HG02970 (cell line): ENCODE measurements around the gene POLR3C.
A peak's percentile ranks its signal among the peaks of the same experiment; 100 is the strongest.
"Not testable (repeated sequence)": the region's sequence is repeated elsewhere in the genome, so short reads cannot be mapped to it uniquely, and the experiment has no call there.

Experiments used
- ATAC-seq: cut with Tn5 transposase; IDR thresholded peaks from one replicate; pipeline ENCODE4 v1.9.1; 2021; ENCODE audit warnings: mild to moderate bottlenecking, moderate library complexity, moderate number of reproducible peaks; ENCODE audit not compliant: unreplicated experiment, low FRiP score

The POLR3C gene

GRCh38 chr1:145818095-145818494 lies 5.9 kb upstream of the POLR3C start:
- not testable (repeated sequence) for ATAC-seq

- ATAC-seq, result not testable (repeated sequence)
Observed at GRCh38 chr1:145822779-145823331, 1.1 kb upstream of the POLR3C start.

DNA sequence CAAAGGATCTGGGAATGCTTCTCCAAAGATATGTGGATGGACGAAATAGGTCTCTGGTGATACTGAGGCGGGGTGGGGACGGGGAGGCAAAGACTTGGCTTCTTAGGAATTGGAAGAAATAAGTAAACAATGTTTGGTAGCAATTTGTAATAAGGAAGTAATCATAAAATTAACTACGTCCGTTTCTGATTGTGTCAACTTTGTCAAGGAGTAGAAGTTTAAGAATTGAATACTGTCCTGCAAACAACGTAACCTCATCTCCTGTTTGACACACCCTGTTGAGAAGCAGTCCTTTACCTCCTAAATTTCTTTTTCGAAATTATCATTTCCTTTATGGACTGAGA lies 471 bp downstream of the POLR3C start:
- ATAC-seq, result no peak

DNA sequence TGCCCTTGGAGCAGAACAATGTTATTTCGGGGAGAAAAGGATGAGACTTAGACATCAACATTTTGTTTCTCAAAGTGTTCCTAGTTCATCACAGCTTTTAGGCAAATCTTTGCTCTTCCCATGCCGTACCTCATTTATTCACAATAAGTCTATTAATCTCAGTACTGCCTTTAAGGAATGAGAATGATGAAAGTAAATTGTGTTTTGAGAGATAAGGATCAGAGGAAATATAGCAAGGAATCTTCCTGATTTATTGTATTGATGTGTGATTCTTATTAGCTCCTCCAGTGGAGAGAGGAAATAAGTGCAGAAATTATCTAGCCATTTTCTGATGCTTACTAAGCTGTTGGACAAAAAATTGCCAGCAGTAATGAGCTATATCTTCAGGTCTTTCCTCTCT lies 2.0 kb downstream of the POLR3C start:
- ATAC-seq, result no peak

DNA sequence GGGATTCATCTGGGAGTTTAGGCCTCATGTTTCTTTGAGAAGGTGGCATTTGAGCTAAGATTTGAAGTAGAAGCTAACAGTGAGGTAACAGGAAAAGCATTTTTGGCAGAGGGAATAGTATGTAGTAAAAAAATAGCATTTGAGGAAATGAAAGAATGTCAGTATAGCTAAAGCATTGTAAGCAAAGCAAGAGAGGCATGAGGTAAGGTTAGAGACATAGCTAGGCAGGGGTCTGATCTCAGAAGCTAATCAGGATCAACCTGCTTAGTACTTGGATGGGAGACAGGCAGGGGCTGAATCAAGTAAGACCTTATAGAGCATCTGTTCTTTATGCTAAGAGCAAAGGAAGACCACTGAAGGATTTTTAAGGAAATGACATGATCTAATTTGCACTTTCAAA lies 4.0 kb downstream of the POLR3C start:
- ATAC-seq, result no peak

- no peak for ATAC-seq
Observed at GRCh38 chr1:145828367-145829026, 4.5 kb downstream of the POLR3C start.

DNA sequence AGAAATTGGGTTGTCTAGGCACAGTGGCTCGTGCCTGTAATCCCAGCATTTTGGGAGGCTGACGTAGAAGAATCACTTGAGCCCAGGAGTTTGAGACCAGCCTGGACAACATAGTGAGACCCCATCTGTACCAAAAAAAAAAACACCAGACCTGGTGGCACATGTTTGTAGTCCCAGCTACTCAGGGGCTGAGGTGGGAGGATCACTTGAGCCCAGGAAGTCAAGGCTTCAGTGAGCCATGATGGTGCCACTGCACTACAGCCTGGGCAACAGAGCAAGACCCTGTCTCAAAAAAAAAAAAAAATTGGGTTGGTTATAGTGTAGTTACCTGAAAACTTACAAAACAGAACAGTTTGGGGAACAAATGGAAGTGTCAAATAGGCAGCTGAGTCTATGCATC lies 6.8 kb downstream of the POLR3C start:
- ATAC-seq, result not testable (repeated sequence)

GRCh38 chr1:145837656-145838055 lies 13.7 kb downstream of the POLR3C start:
- ATAC-seq, result no peak

DNA sequence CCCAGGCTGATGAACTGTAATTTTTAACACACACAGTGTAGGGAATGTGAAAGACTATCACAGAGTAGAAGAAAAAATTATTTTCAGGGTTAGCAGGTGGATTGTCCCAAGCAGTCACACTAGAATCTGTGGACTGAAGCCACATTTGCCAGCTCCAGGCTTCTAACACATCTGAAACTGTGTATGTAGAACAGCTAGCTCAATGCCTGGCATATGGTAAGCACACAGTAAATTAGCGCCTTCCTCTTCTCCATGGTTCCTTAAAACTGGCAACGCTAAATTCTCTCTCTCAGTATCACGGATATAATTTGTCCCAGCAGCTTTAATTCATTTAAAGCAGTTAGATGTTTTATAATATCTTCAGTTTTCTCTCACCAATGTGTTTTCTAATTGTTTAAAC lies 19.0 kb downstream of the POLR3C start:
- ATAC-seq, result no peak

- peak; percentile 45 for ATAC-seq
Observed at GRCh38 chr1:145845144-145845513, 21.1 kb downstream of the POLR3C start.

- ATAC-seq, result peak; percentile 75
Observed at GRCh38 chr1:145845514-145846161, 21.6 kb downstream of the POLR3C start, which contains the start of gene NUDT17. TSS of gene NUDT17 (plus strand) at chr1:145845630. CDS start at chr1:145845641, 11 bp downstream.

DNA sequence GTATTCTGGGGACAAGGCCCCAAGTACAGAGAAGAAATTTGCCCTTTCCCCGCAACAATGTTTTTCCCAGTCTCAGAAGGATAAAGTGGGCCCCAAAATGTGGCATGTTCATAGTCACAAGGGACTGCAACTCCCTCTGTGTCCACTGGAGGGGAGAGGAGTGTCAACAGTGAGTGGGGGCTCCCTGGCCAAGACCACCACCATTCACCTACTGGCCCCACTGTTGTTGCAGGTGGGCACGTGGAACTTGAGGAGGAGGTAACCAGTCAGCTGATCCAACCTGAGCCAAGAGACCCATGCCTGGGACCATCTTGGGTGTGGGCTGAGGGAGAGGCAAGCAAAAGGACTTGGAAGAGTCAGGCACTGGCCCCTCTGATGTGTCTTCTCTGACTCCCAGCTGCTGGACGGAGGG lies 22.2 kb downstream of the POLR3C start:
- no peak for ATAC-seq

DNA sequence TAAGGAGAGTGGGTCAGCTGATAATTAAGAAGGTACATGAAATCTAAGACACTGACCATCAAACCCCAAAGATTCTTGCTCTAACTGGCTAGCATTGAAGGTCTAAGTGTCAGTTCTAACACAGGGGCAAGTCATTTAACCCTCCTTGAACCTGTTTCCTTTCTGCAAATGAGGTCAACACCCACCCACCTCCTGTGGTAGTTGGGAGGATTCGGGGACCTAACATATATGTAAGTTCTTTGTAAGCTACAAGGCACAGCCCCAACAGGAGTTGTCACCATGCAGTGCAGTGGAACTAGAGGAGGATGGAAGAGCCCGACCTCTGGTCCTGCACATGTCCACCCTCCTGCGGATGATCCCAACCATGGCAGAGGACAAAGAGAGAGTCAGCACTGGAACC lies 23.8 kb downstream of the POLR3C start:
- no peak for ATAC-seq

DNA sequence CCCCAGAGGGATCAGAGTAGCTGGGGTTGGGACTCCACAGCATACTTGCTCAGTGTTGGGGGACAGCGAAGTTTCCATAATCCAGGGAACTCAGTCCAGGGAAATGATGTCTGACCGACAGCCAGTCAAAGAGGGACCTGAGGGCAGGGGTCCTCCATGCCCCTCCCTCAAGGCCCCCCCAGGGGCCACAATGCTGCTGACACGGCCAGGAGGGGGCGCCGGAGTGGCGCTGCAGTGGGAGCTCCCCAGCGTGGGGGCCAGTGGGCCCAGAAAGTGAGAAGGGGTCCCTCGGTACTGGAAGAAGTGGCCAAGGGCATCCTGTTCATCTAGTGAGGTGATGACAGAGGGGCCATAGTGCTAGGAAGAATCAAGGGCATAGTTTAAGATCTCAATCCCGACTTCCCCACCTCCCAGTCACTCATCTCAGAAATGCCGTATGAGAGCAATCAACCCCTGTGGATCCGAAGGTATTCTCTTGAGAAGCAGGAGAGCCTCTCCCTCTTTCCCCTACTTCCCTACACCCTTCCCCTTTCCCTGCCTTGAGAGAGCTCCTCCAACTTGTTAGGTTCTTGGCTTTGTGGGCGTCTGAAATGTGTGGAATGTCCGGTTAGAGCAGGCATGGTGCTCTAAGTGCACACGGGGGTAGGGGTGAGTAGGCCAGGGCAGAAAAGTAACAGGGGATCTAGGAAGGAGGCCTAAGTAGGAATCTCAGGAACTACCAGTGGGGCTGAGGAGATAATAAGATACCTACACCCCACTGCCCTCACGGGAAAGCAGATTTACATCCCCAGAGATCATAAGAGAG lies 25.6 kb downstream of the POLR3C start:
- no peak for ATAC-seq

GRCh38 chr1:145855426-145855948 lies 31.5 kb downstream of the POLR3C start:
- ATAC-seq, result no peak

- no peak for ATAC-seq
Observed at GRCh38 chr1:145857170-145857569, 33.2 kb downstream of the POLR3C start.

GRCh38 chr1:145858238-145858900 lies 34.4 kb downstream of the POLR3C start:
- no peak for ATAC-seq

DNA sequence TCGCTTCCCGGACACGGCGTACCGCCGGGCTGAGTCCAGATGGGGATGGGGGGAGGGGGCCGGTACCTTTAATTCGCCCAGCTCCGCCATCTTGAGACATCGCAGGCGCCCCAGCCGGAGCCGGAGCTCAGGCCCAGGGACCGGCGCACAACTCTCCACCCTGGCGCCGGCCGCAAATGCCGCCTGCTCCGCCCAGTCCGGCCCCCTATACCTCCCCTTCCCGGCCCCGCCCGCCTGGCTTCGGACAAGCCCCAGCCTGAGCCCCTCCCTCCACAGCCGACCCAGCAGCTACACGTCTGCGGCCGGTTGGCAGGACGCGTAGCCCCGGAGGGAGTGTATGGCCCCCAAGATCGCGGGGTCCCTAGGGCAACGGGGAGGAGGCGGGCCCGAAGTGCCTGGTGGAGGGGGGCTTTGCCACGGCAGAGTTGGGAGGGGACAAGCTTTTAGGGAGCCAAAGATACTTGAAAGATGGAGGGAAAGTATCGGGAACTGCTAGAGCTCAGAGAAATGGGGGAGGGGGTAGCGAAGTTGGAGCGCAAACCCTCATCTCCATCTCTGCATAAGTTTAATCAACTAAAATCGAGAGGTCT lies 35.0 kb downstream of the POLR3C start, which contains the start of gene PIAS3:
TSS of gene PIAS3 (minus strand) at position 181 of the 590 bp plus-strand sequence. CDS start at position 90, 91 bp downstream.
- ATAC-seq, result peak; percentile 74

GRCh38 chr1:145859491-145860023 lies 35.6 kb downstream of the POLR3C start:
- ATAC-seq, result peak; percentile 71
